NCI-H146 treated with DMSO at 0.1 percent for 48 hours (cell line): Measurements from ENCODE around the gene CERCAM.

Experiments
- DNase-seq: peaks from one replicate; lab custom pipeline; 2025; ENCODE audit not compliant: unreplicated experiment; lab: John Stamatoyannopoulos, UW

The CERCAM gene

GRCh38 chr9:128454991-128455390 is 34.3 kb downstream of the CERCAM start:
- DNase-seq = peak; percentile 49

- DNase-seq = peak; percentile 85
Measured at GRCh38 chr9:128455849-128456612, 35.4 kb downstream of the CERCAM start, which contains the start of gene ODF2. ODF2 (plus strand) TSS chr9:128456006; CDS start chr9:128456092, 86 bp downstream.

GRCh38 chr9:128456613-128457061 is 36.0 kb downstream of the CERCAM start:
- DNase-seq = peak; percentile 56

GRCh38 chr9:128457207-128457606 is 36.5 kb downstream of the CERCAM start:
- no peak for DNase-seq

GRCh38 chr9:128459011-128459410 is 38.4 kb downstream of the CERCAM start:
- no peak for DNase-seq

- DNase-seq = no peak
Measured at GRCh38 chr9:128469070-128469469, 48.4 kb downstream of the CERCAM start.

GRCh38 chr9:128470560-128470959 is 49.9 kb downstream of the CERCAM start:
- DNase-seq = no peak

GRCh38 chr9:128473104-128473503 is 52.4 kb downstream of the CERCAM start:
- DNase-seq = no peak

GRCh38 chr9:128475867-128476266 is 55.2 kb downstream of the CERCAM start:
- no peak for DNase-seq

GRCh38 chr9:128479262-128479661 is 58.6 kb downstream of the CERCAM start:
- no peak for DNase-seq

GRCh38 chr9:128481561-128481960 is 60.9 kb downstream of the CERCAM start:
- no peak for DNase-seq

GRCh38 chr9:128482186-128482585 is 61.5 kb downstream of the CERCAM start:
- DNase-seq = no peak

- no peak for DNase-seq
Measured at GRCh38 chr9:128484686-128485413, 64.2 kb downstream of the CERCAM start.

GRCh38 chr9:128485414-128485855 is 64.8 kb downstream of the CERCAM start:
- DNase-seq = no peak

- no peak for DNase-seq
Measured at GRCh38 chr9:128486201-128486600, 65.5 kb downstream of the CERCAM start.
